SK-N-SH treated with all-trans-retinoic acid at 6 μM for 48 hours (cell line): ENCODE results near the gene FGFR3.

Experiments used
- CSDC2 ChIP-seq: fragments of 250-450 bp; sonication (Bioruptor Pico); IDR thresholded peaks from 2 replicates; pipeline ENCODE4 v1.5.0; 2020; ENCODE audit warnings: mild to moderate bottlenecking, moderate library complexity
- CSRNP3 ChIP-seq: fragments of 250-450 bp; sonication (Bioruptor Pico); IDR thresholded peaks from 2 replicates; pipeline ENCODE4 v1.5.1; 2021; ENCODE audit warnings: mild to moderate bottlenecking, moderate library complexity
- GLIS3 ChIP-seq: fragments of 250-450 bp; sonication (Bioruptor Pico); IDR thresholded peaks from 2 replicates; pipeline ENCODE4 v1.5.0; 2020; ENCODE audit warnings: mild to moderate bottlenecking, moderate library complexity
- POU6F1 ChIP-seq: fragments of 250-450 bp; sonication (Bioruptor Pico); IDR thresholded peaks from 2 replicates; pipeline ENCODE4 v1.8.0; 2021; ENCODE audit warnings: low read depth, mild to moderate bottlenecking, moderate library complexity, borderline replicate concordance
- RARB ChIP-seq: fragments of 250-450 bp; sonication (Bioruptor Pico); IDR thresholded peaks from 2 replicates; pipeline ENCODE4 v1.8.0; 2021; ENCODE audit warnings: mild to moderate bottlenecking, moderate library complexity
- SNAI2 ChIP-seq: fragments of 250-450 bp; sonication (Bioruptor Pico); IDR thresholded peaks from 2 replicates; pipeline ENCODE4 v1.5.0; 2020; ENCODE audit warnings: mild to moderate bottlenecking, moderate library complexity
- TOX ChIP-seq: fragments of 250-450 bp; sonication (Bioruptor Pico); IDR thresholded peaks from 2 replicates; pipeline ENCODE4 v1.8.0; 2021; ENCODE audit warnings: mild to moderate bottlenecking, moderate library complexity, borderline replicate concordance
- TSHZ2 ChIP-seq: fragments of 250-450 bp; sonication (Bioruptor Pico); IDR thresholded peaks from 2 replicates; pipeline ENCODE4 v1.5.0; 2020; ENCODE audit warnings: mild to moderate bottlenecking, moderate library complexity
- ZC3H10 ChIP-seq: fragments of 250-450 bp; sonication (Bioruptor Pico); IDR thresholded peaks from 2 replicates; pipeline ENCODE4 v1.5.1; 2021; ENCODE audit warnings: mild to moderate bottlenecking, moderate library complexity
- ZFP3 ChIP-seq: fragments of 250-450 bp; sonication (Bioruptor Pico); IDR thresholded peaks from 2 replicates; pipeline ENCODE4 v1.5.0; 2020; ENCODE audit warnings: mild to moderate bottlenecking, moderate library complexity
- ZFP30 ChIP-seq: fragments of 450-650 bp; formaldehyde crosslinking; IDR thresholded peaks from 2 replicates; pipeline ENCODE4 v1.5.0; 2022; ENCODE audit warnings: mild to moderate bottlenecking, moderate library complexity
- TF ChIP-seq, protein P1 (sequence below): fragments of 250-450 bp; sonication (Bioruptor Pico); IDR thresholded peaks from 2 replicates; pipeline ENCODE4 v1.8.0; 2020; ENCODE audit warnings: mild to moderate bottlenecking, moderate library complexity, borderline replicate concordance

DNA sequence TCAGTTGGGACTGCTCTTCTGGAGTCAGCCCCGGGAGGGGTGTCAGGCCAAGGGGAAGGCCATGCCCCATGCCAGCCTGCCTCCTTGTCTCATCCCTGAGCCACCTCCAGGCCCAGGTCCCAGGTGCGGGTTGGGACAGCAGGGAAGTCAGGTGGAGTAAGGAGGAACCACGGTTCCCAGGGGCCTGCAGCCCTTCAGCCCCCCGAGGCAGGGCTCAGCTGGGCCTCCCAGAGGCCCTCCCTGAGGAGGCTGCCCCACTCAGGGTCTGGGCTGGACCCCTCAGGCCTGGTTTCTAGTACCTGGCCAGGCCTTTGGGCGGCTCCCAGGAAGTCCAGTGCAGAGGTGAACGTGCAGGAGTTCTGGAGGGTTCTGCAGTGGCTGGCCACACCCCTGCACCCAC, 23.4 kb upstream of the FGFR3 start:
- TF ChIP-seq TOX (CRISPR knock-in tag): no peak
- TF ChIP-seq ZFP30: no peak
- TF ChIP-seq SNAI2 (CRISPR knock-in tag): no peak
- no peak for TF ChIP-seq POU6F1
- TF ChIP-seq CSDC2 (CRISPR knock-in tag): no peak
- TF ChIP-seq TSHZ2 (CRISPR knock-in tag): no peak
- no peak for TF ChIP-seq RARB (CRISPR knock-in tag)
- TF ChIP-seq GLIS3: no peak
- no peak for TF ChIP-seq CSRNP3 (CRISPR knock-in tag)
- TF ChIP-seq, protein P1, sequence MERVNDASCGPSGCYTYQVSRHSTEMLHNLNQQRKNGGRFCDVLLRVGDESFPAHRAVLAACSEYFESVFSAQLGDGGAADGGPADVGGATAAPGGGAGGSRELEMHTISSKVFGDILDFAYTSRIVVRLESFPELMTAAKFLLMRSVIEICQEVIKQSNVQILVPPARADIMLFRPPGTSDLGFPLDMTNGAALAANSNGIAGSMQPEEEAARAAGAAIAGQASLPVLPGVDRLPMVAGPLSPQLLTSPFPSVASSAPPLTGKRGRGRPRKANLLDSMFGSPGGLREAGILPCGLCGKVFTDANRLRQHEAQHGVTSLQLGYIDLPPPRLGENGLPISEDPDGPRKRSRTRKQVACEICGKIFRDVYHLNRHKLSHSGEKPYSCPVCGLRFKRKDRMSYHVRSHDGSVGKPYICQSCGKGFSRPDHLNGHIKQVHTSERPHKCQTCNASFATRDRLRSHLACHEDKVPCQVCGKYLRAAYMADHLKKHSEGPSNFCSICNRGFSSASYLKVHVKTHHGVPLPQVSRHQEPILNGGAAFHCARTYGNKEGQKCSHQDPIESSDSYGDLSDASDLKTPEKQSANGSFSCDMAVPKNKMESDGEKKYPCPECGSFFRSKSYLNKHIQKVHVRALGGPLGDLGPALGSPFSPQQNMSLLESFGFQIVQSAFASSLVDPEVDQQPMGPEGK (CRISPR knock-in tag): no peak
- no peak for TF ChIP-seq ZFP3
- TF ChIP-seq ZC3H10 (CRISPR knock-in tag): no peak
